Measurements from ENCODE around the gene NFIA.

- TF ChIP-seq CTCF (IDR thresholded peaks at IDR 0.05) (no peak), POLR2A (IDR thresholded peaks at IDR 0.05) (no peak)
These were observed 354.2 kb downstream of the NFIA start for GRCh38 chr1:61436491-61437120.
